Memory B cell (primary cell): ENCODE results near the gene BRIP1.
"Not testable (repeated sequence)": the region's sequence is repeated elsewhere in the genome, so short reads cannot be mapped to it uniquely, and the experiment has no call there.

ENCODE experiments used
- ATAC-seq: fragments of 150-1000 bp; cut with Tn5 transposase; 2 replicates; pipeline ENCODE4 v1.10.0; 2021; ENCODE audit warnings: low read depth, mild to moderate bottlenecking, moderate library complexity
- DNase-seq, 2 donors: peaks; one replicate each; pipeline ENCODE4 v3.0.0; 2022; ENCODE audit warnings: low spot score in 2 of 2
- H3K27ac Mint-ChIP-seq: one replicate; pipeline ENCODE4 v1.8.0; 2022; ENCODE audit warnings: mild to moderate bottlenecking, moderate library complexity, mixed read lengths
- H3K27me3 Mint-ChIP-seq: one replicate; pipeline ENCODE4 v1.8.0; 2022; ENCODE audit warnings: mixed read lengths
- H3K36me3 Mint-ChIP-seq: one replicate; pipeline ENCODE4 v1.8.0; 2022; ENCODE audit warnings: mild to moderate bottlenecking, mixed read lengths
- H3K4me1 Mint-ChIP-seq: one replicate; pipeline ENCODE4 v1.8.0; 2022; ENCODE audit warnings: mixed read lengths
- H3K4me3 Mint-ChIP-seq: one replicate; pipeline ENCODE4 v1.8.0; 2022; ENCODE audit warnings: mild to moderate bottlenecking, moderate library complexity, mixed read lengths
- H3K9me3 Mint-ChIP-seq: one replicate; pipeline ENCODE4 v1.8.0; 2022; ENCODE audit warnings: mixed read lengths

Gene BRIP1

GRCh38 chr17:61878520-61878919, 15.2 kb upstream of the BRIP1 start:
- Mint-ChIP-seq H3K4me3 (no peak overlapping the region), H3K27ac (no peak overlapping the region), H3K27me3 (no peaks in the 10 kb centered on the region), H3K4me1 (peaks cover 2% of the 10 kb centered on the region), H3K9me3 (no peaks in the 10 kb centered on the region), H3K36me3 (peaks cover 16% of the 10 kb centered on the region)
- no peak for DNase-seq
- no peak for ATAC-seq

- Mint-ChIP-seq H3K4me3 (no peak overlapping the region), H3K4me1 (peaks cover 2% of the 10 kb centered on the region), H3K27ac (no peak overlapping the region), H3K9me3 (no peaks in the 10 kb centered on the region), H3K27me3 (no peaks in the 10 kb centered on the region), H3K36me3 (peaks cover 16% of the 10 kb centered on the region)
- ATAC-seq (no peak), DNase-seq (no peak)
Measured at GRCh38 chr17:61877837-61878236, 14.5 kb upstream of the BRIP1 start.

GRCh38 chr17:61875804-61876203, 12.5 kb upstream of the BRIP1 start:
- no peak for ATAC-seq
- Mint-ChIP-seq H3K4me1 (peaks cover 2% of the 10 kb centered on the region), H3K27ac (no peak overlapping the region), H3K36me3 (peaks cover 10% of the 10 kb centered on the region), H3K9me3 (no peaks in the 10 kb centered on the region), H3K27me3 (no peaks in the 10 kb centered on the region), H3K4me3 (no peak overlapping the region)
- DNase-seq, result no peak

DNA sequence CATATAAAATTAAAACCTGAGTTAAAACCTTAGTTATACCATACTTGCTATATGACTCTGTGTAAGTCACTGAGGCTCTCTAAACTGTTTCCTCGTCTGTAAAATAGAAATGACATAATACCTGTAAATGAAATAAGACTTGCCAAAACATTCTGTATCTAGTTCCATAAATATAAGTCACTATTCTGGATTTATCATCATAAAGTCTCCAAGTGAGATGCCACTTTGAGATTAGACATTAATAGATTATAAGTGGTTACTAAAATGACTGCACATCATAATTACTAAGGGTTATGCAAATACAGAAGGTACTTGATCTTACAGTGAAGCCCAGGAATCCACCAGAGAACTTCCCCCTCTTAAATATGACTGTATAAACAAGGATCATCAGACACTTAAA, 12.0 kb upstream of the BRIP1 start:
- ATAC-seq, result no peak
- no peak overlapping the region for H3K4me3 Mint-ChIP-seq
- no peaks in the 10 kb centered on the region for H3K27me3 Mint-ChIP-seq
- H3K36me3 Mint-ChIP-seq, result peaks cover 9% of the 10 kb centered on the region
- no peak overlapping the region for H3K27ac Mint-ChIP-seq
- H3K4me1 Mint-ChIP-seq, result peaks cover 2% of the 10 kb centered on the region
- DNase-seq, result no peak
- H3K9me3 Mint-ChIP-seq, result no peaks in the 10 kb centered on the region

GRCh38 chr17:61874075-61874474, 10.7 kb upstream of the BRIP1 start:
- H3K27me3 Mint-ChIP-seq, result no peaks in the 10 kb centered on the region
- H3K4me1 Mint-ChIP-seq, result peaks cover 2% of the 10 kb centered on the region
- no peak overlapping the region for H3K27ac Mint-ChIP-seq
- no peak overlapping the region for H3K4me3 Mint-ChIP-seq
- peaks cover 13% of the 10 kb centered on the region for H3K36me3 Mint-ChIP-seq
- no peaks in the 10 kb centered on the region for H3K9me3 Mint-ChIP-seq
- ATAC-seq, result no peak
- no peak for DNase-seq

DNA sequence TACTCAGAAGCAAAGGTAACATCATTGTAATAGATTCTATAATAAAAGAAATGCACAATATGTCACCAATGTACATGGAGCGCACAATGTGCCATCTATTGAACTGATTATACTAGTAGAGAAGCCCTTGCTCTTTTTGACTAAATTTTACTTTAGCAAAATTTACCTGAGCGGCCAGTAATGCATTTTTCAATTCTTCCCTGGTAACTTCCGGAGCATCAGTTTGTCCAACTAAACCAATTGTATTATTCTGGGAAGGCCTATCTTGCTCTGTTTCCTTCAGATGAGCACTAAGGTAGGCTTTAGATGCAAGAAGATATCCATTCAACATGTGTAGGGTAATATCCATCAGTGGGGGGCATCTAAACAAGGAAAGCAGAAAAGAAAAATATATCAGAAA, 8.8 kb upstream of the BRIP1 start:
- ATAC-seq (no peak), DNase-seq (no peak)
- Mint-ChIP-seq H3K9me3 (no peaks in the 10 kb centered on the region), H3K27me3 (no peaks in the 10 kb centered on the region), H3K27ac (no peak overlapping the region), H3K4me1 (peaks cover 2% of the 10 kb centered on the region), H3K36me3 (peaks cover 13% of the 10 kb centered on the region), H3K4me3 (no peak overlapping the region)

DNA sequence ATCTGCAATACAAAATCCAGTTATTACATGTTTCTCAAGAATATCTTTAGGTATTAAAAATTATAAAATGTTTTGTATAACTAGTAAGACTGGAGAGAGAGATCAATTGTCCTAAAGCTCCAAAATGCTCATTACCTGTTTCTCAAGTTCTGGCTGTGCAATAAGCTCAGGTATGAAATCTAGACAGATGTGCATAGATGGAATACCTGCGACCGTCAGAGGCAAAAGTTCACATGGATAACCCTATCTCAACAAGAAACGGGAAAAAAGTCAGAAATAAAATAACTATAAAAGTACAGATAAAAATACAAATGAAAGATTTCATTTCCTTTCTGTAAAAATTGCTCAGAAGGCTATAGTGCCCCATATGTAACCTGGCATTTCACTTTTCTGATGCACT, 5.8 kb upstream of the BRIP1 start:
- Mint-ChIP-seq H3K4me1 (peaks cover 2% of the 10 kb centered on the region), H3K36me3 (peaks cover 11% of the 10 kb centered on the region), H3K27me3 (no peaks in the 10 kb centered on the region), H3K9me3 (no peaks in the 10 kb centered on the region), H3K4me3 (no peak overlapping the region), H3K27ac (no peak overlapping the region)
- no peak for DNase-seq
- ATAC-seq, result no peak

- H3K4me3 Mint-ChIP-seq, result no peak overlapping the region
- no peak for ATAC-seq
- H3K36me3 Mint-ChIP-seq, result peaks cover 6% of the 10 kb centered on the region
- H3K4me1 Mint-ChIP-seq, result peaks cover 3% of the 10 kb centered on the region
- H3K27ac Mint-ChIP-seq, result no peak overlapping the region
- no peaks in the 10 kb centered on the region for H3K27me3 Mint-ChIP-seq
- no peak for DNase-seq
- H3K9me3 Mint-ChIP-seq, result no peaks in the 10 kb centered on the region
Measured at GRCh38 chr17:61868074-61868473, 4.7 kb upstream of the BRIP1 start.

DNA sequence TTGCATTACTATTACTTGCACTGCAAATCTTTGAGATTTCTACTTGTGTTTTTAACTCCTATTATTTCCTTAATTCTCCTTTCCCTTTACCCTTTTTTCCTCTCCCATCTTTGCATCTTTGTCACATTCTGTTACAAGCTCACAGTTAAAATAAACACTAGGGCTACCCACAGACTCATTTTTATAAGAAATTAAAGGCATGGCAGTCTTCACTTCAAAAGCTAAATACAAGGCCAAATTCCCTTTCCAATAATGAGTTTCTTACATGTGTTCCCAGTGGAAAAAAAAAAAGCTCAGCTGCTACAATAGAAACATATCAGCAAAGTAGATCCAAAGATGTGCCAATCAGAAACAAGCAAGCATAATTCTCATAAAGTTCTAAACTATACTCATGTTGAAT, 3.7 kb upstream of the BRIP1 start:
- H3K36me3 Mint-ChIP-seq, result peaks cover 6% of the 10 kb centered on the region
- no peak overlapping the region for H3K27ac Mint-ChIP-seq
- H3K9me3 Mint-ChIP-seq, result no peaks in the 10 kb centered on the region
- ATAC-seq (no peak), DNase-seq (no peak)
- H3K27me3 Mint-ChIP-seq, result no peaks in the 10 kb centered on the region
- H3K4me1 Mint-ChIP-seq, result peaks cover 8% of the 10 kb centered on the region
- no peak overlapping the region for H3K4me3 Mint-ChIP-seq

DNA sequence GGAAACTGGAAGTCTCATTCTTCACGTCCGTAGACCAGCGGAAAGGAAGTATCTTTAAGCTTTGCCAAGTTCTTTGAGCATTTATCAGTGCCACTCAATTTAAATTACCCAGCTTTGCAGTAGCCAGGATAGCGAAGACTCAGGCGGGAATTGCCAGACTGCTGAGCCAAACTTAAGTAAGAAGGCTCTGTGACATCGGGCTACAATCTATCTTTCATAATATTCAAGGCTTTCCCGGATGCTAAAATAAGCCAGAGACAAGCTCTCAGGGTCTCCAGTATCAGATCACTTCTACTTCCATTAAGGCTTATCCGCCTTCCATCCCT, 436 bp upstream of the BRIP1 start:
- ATAC-seq (peak; percentile 14), DNase-seq (peak in 1 of 2 donors; percentile 15)
- no peaks in the 10 kb centered on the region for H3K9me3 Mint-ChIP-seq
- no peaks in the 10 kb centered on the region for H3K27me3 Mint-ChIP-seq
- no peaks in the 10 kb centered on the region for H3K36me3 Mint-ChIP-seq
- H3K4me1 Mint-ChIP-seq, result peaks cover 9% of the 10 kb centered on the region
- H3K27ac Mint-ChIP-seq, result peak overlapping the region; percentile 85
- peak overlapping the region; percentile 94 for H3K4me3 Mint-ChIP-seq

GRCh38 chr17:61862105-61862574, 1.2 kb downstream of the BRIP1 start:
- H3K4me1 Mint-ChIP-seq, result peaks cover 9% of the 10 kb centered on the region
- no peak for DNase-seq
- H3K27me3 Mint-ChIP-seq, result no peaks in the 10 kb centered on the region
- peak overlapping the region; percentile 1 for H3K27ac Mint-ChIP-seq
- peak overlapping the region; percentile 94 for H3K4me3 Mint-ChIP-seq
- H3K9me3 Mint-ChIP-seq, result no peaks in the 10 kb centered on the region
- no peaks in the 10 kb centered on the region for H3K36me3 Mint-ChIP-seq
- no peak for ATAC-seq

DNA sequence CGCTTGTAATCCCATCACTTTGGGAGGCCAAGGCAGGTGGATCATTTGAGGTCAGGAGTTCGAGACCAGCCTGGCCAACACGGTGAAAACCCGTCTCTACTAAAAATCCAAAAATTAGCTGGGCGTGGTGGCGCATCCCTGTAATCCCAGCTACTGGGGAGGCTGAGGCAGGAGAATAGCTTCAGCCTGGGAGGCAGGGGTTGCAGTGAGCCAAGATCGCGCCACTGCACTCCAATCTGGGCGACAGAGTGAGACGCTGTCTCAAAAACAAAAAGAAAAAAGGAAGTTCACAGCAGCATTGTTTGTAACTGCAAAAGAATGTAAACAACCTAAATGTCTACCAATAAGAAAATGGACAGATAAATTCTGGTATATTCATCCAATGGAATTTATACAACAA, 2.9 kb downstream of the BRIP1 start:
- H3K9me3 Mint-ChIP-seq, DNase-seq, ATAC-seq: not testable (repeated sequence)

DNA sequence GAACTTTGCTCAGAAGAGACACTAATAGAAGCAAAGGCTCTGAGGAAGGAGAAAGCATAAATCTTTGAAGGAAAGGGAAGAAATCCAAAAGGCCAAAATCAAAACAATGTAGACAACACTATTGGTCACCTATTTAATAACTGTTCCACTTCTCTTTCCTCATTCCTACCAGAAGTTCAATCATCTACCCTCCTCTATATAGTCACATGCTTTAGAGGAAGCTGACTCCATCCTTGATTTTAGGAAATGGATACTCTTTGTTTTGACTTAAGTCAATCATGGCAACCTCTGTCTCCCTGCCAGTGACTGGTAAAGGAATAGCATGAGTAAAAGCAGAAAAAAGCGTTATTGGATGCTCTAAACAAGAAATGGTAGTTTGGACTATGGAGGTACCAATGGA, 7.3 kb downstream of the BRIP1 start:
- Mint-ChIP-seq H3K4me3 (no peak overlapping the region), H3K9me3 (no peaks in the 10 kb centered on the region), H3K27me3 (no peaks in the 10 kb centered on the region), H3K4me1 (no peaks in the 10 kb centered on the region), H3K27ac (no peak overlapping the region), H3K36me3 (peaks cover 2% of the 10 kb centered on the region)
- DNase-seq (no peak), ATAC-seq (no peak)

More for the DNA sequence above, 2.9 kb downstream of the BRIP1 start:
- Mint-ChIP-seq H3K4me3 (peak overlapping the region; percentile 24), H3K27ac (peak overlapping the region; percentile 53)
- not testable (repeated sequence) for H3K4me1 Mint-ChIP-seq, H3K27me3 Mint-ChIP-seq, H3K36me3 Mint-ChIP-seq

DNA sequence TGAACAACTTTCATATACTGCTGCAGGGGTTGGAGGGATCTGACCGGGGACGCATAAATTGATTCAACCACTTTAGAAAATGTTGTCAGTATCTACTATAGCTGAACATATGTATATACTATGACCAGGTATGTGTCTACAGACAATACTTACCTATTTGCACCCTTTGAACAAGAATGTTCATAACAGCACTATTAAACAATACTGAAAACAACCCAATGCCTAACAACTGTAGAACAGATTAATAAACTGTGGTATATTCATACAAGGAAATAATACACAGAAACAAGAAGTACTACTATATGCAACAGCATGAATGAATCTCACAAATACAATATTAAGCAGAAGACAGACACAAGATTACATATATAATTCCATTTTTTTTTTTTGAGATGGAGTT, 10.5 kb downstream of the BRIP1 start:
- no peak overlapping the region for H3K27ac Mint-ChIP-seq
- no peak overlapping the region for H3K4me3 Mint-ChIP-seq
- H3K4me1 Mint-ChIP-seq, result no peaks in the 10 kb centered on the region
- no peak for ATAC-seq
- no peaks in the 10 kb centered on the region for H3K27me3 Mint-ChIP-seq
- no peak for DNase-seq
- no peaks in the 10 kb centered on the region for H3K9me3 Mint-ChIP-seq
- H3K36me3 Mint-ChIP-seq, result peaks cover 2% of the 10 kb centered on the region

GRCh38 chr17:61849674-61850073, 13.7 kb downstream of the BRIP1 start:
- H3K27ac Mint-ChIP-seq, result no peak overlapping the region
- H3K27me3 Mint-ChIP-seq, result no peaks in the 10 kb centered on the region
- ATAC-seq (no peak), DNase-seq (no peak)
- H3K36me3 Mint-ChIP-seq, result no peaks in the 10 kb centered on the region
- no peak overlapping the region for H3K4me3 Mint-ChIP-seq
- H3K9me3 Mint-ChIP-seq, result no peaks in the 10 kb centered on the region
- H3K4me1 Mint-ChIP-seq, result no peaks in the 10 kb centered on the region

DNA sequence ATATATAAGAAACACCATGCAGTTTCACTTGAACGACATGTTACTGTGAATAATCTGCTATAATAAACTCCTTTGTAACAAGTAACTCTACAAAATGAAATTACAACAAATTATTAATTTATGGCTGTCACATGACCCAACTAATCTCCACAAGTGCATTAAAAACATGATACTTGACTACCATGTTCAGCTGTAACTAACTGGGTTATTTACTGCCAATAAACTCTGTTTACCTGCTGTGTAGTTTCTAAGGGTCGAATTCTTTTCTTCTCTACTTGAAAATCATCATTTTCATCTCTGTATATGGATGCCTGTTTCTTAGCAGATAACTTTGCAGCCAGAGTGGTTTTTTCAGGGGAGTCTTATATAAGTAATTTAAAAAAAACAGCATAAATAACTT, 14.4 kb downstream of the BRIP1 start:
- no peak overlapping the region for H3K27ac Mint-ChIP-seq
- no peaks in the 10 kb centered on the region for H3K4me1 Mint-ChIP-seq
- DNase-seq, result no peak
- no peaks in the 10 kb centered on the region for H3K9me3 Mint-ChIP-seq
- ATAC-seq, result no peak
- H3K4me3 Mint-ChIP-seq, result no peak overlapping the region
- H3K36me3 Mint-ChIP-seq, result no peaks in the 10 kb centered on the region
- no peaks in the 10 kb centered on the region for H3K27me3 Mint-ChIP-seq
